RWPE1 (cell line): ENCODE measurements around the gene MYO5C.

ENCODE experiments used
- CTCF ChIA-PET: fragments of 350-600 bp; sonication (Branson Sonifier 250); formaldehyde crosslinking; extraction: SDS; loops from one replicate; lab custom pipeline; 2021; lab: Yijun Ruan, JAX
- POLR2A ChIA-PET: fragments of 400-600 bp; formaldehyde crosslinking; extraction: SDS; loops from one replicate; lab custom pipeline; 2020; ENCODE audit warnings: antibody characterized with exemption; ENCODE audit not compliant: low non-redundant PET; lab: Yijun Ruan, JAX
- DNase-seq: peaks from one replicate; pipeline ENCODE4 v3.0.0; 2012; ENCODE audit warnings: low spot score
- H3K27ac ChIP-seq: fragments of 450-650 bp; 2 replicates; pipeline ENCODE4 v1.5.1; 2017
- TF ChIP-seq, protein P1 (sequence below): fragments of 450-650 bp; conservative IDR thresholded peaks from 2 replicates; pipeline ENCODE4 v1.5.1; 2017; ENCODE audit warnings: low read depth, mild to moderate bottlenecking

Gene MYO5C

DNA sequence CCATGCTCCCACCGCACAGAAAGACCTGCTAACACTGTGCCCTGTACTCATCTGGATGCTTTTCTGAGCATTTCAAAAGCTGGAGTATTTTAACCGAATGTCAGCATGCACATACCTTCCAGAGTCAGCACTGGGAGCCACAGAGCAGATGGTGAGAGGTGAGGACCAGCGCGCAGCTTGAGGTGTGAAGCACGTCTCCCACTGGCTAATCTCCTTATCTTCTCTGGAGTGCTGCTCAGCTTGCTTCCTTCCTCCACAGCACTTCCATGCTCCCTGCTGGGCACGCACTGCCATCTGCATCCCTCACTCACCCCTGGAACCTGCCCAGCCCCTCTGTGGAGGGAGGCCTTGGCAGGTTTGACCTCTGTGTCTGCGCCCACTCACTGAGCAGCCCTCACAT lies 104.4 kb downstream of the MYO5C start, which contains the start of gene GNB5:
Gene GNB5, minus strand, starts transcription at position 186 of the 400 bp plus-strand sequence. CDS start 6,716 bp downstream, outside the sequence.
- no peak within 1 kb of the TSS for H3K27ac ChIP-seq
- CTCF ChIA-PET: interaction anchor here (0.5 kb wide), 1 partner anchor 1854 kb away, joined by 6 read pairs; no protein-coding TSS in a partner anchor
- TF ChIP-seq, protein P1, sequence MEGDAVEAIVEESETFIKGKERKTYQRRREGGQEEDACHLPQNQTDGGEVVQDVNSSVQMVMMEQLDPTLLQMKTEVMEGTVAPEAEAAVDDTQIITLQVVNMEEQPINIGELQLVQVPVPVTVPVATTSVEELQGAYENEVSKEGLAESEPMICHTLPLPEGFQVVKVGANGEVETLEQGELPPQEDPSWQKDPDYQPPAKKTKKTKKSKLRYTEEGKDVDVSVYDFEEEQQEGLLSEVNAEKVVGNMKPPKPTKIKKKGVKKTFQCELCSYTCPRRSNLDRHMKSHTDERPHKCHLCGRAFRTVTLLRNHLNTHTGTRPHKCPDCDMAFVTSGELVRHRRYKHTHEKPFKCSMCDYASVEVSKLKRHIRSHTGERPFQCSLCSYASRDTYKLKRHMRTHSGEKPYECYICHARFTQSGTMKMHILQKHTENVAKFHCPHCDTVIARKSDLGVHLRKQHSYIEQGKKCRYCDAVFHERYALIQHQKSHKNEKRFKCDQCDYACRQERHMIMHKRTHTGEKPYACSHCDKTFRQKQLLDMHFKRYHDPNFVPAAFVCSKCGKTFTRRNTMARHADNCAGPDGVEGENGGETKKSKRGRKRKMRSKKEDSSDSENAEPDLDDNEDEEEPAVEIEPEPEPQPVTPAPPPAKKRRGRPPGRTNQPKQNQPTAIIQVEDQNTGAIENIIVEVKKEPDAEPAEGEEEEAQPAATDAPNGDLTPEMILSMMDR: no peak
- POLR2A ChIA-PET: no interaction called here
- no peak for DNase-seq

- ChIA-PET CTCF (interaction anchor here (0.7 to 1.4 kb wide), 2 partner anchors 21 to 192 kb away, joined by 4 to 5 read pairs; no protein-coding TSS in a partner anchor), POLR2A (no interaction called here)
- TF ChIP-seq, protein P1: no peak
Observed at GRCh38 chr15:52186651-52187486, 108.7 kb downstream of the MYO5C start.

DNA sequence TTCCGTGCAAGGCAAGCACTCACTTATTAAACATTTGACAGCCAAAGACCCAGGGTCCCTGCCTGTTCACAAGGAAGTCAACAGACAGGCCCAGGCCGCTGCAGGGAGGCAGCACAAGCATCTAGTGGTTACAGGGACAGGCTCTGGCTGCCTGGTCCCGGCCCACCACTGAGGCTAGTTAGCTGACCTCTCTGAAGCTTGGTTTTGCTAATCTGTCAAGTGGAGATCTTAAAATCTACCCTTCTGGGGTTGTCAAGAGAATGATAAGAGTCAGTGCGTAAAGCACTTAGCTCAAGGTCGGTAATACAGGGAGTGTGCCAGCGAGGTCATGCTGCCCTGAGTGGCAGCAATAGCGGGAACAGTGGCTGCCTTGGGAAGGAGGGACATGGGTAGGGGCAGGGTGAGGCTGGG lies 110.4 kb downstream of the MYO5C start:
- ChIA-PET CTCF (no interaction called here), POLR2A (no interaction called here)
- H3K27ac ChIP-seq: no peak overlapping the region
- TF ChIP-seq, protein P1: no peak
- DNase-seq: no peak

More at GRCh38 chr15:52186651-52187486, 108.7 kb downstream of the MYO5C start:
- H3K27ac ChIP-seq: no peak overlapping the region
- DNase-seq: no peak

GRCh38 chr15:52184721-52185120 lies 110.9 kb downstream of the MYO5C start:
- no peak overlapping the region for H3K27ac ChIP-seq
- POLR2A ChIA-PET: no interaction called here
- CTCF ChIA-PET: no interaction called here
- TF ChIP-seq, protein P1: no peak
- no peak for DNase-seq

DNA sequence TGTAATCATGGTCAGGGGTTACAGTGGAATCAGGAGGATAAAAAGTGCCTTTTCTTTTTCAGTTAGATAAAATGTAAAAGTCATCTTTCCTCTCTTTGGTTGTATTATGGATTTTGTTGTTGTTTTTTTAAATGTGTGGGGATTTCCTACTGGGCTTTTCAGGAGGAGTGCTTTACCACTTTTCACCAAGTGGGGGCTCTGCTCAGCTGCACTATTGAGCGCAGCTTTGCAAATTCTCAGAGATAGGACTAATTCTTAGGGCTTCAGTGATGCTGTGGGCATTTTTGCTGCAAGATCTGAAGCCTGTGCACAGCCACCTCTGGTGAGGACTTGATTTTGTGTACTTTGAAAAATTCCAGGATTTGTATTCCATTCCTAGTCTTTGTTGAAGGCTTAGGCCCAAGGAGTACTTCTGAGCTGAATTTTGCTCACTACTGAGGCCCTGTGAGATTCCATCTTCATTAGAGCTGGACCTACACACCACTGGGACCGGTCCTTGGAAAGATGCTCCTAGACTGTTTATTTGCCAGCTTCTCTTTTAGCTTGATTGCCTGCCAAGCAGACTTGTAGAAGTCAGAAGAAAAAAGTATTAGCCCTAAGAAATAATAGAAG lies 111.9 kb downstream of the MYO5C start:
- TF ChIP-seq, protein P1: peak; percentile 64
- peak; percentile 30 for DNase-seq
- H3K27ac ChIP-seq: no peak overlapping the region
- ChIA-PET CTCF (interaction anchor here (0.5 to 0.8 kb wide), 7 partner anchors 10 to 132 kb away, joined by 3 read pairs; no protein-coding TSS in a partner anchor), POLR2A (interaction anchor here (0.5 kb wide), 1 partner anchor 37 kb away, joined by 4 read pairs; no protein-coding TSS in a partner anchor)
